HepG2 (cell line): Measurements from ENCODE around the gene CYSRT1. TPM values are rescaled to one million over a fixed set of nuclear protein-coding genes. Genes with fewer than 3 reads are reported as not detected.

Experiments used
- ELK4 ChIP-seq: sonication (generic); formaldehyde crosslinking; IDR thresholded peaks from 2 replicates; pipeline ENCODE4 v1.9.0; 2021; ENCODE audit warnings: missing genetic modification reagents, borderline replicate concordance
- FOXO1 ChIP-seq: sonication (generic); formaldehyde crosslinking; IDR thresholded peaks from 2 replicates; pipeline ENCODE4 v1.4.0; 2020; ENCODE audit warnings: missing genetic modification reagents
- GABPA ChIP-seq, 2 experiments: IDR thresholded peaks; 2 replicates each; pipeline ENCODE4 v1.6.1; 2011 to 2016; ENCODE audit warnings: low read depth in 2 of 2, low read length in 1 of 2, missing biosample characterization in 1 of 2, missing genetic modification characterization in 1 of 2
- MEIS2 ChIP-seq: sonication (generic); formaldehyde crosslinking; IDR thresholded peaks from 2 replicates; pipeline ENCODE4 v1.9.0; 2021; ENCODE audit warnings: mild to moderate bottlenecking, missing genetic modification reagents
- PAF1 ChIP-seq: IDR thresholded peaks from 2 replicates; pipeline ENCODE4 v1.6.1; 2016; ENCODE audit warnings: missing genetic modification reagents, missing compliant biosample characterization
- TBP ChIP-seq: sonication (generic); formaldehyde crosslinking; IDR thresholded peaks from 2 replicates; pipeline ENCODE4 v1.5.0; 2020; ENCODE audit warnings: missing genetic modification reagents
- TP53 ChIP-seq: sonication (generic); formaldehyde crosslinking; conservative IDR thresholded peaks from 2 replicates; pipeline ENCODE4 v1.4.0; 2020; ENCODE audit warnings: missing genetic modification reagents
- TRAFD1 ChIP-seq: sonication (generic); formaldehyde crosslinking; IDR thresholded peaks from 2 replicates; pipeline ENCODE4 v1.5.1; 2020; ENCODE audit warnings: missing genetic modification reagents, mild to moderate bottlenecking, borderline replicate concordance
- ZFP41 ChIP-seq: sonication (generic); formaldehyde crosslinking; IDR thresholded peaks from 2 replicates; pipeline ENCODE4 v1.4.0; 2020; ENCODE audit warnings: mild to moderate bottlenecking, missing genetic modification reagents, borderline replicate concordance
- ZNF567 ChIP-seq: sonication (generic); formaldehyde crosslinking; IDR thresholded peaks from 2 replicates; pipeline ENCODE4 v1.8.1; 2023; ENCODE audit warnings: mild to moderate bottlenecking, missing genetic modification reagents, borderline replicate concordance
- ZSCAN5A ChIP-seq: sonication (generic); formaldehyde crosslinking; IDR thresholded peaks from 2 replicates; pipeline ENCODE4 v1.8.0; 2022; ENCODE audit warnings: mild to moderate bottlenecking, missing genetic modification reagents, borderline replicate concordance
- polyA plus RNA-seq, 8 experiments: library from polyadenylated mRNA; depleted of rRNA in 3 of 8; stranded (reverse) in 7 of 8; unstranded in 1 of 8; fragments of >200 nt; fragmentation: Illumina TruSeq in 4 of 8; extraction: Trizol in 4 of 8; gene quantifications; 2 replicates each; pipeline versions ENCODE4 v1.2.1 to v1.2.3, GENCODE V29; 2011 to 2016; ENCODE audit warnings: low read depth in 4 of 8, missing spikeins in 1 of 8, mixed read lengths in 1 of 8; ENCODE audit not compliant: insufficient read depth in 1 of 8
- total RNA-seq, 5 experiments: library from RNA; depleted of rRNA; stranded (reverse); fragments of >200 nt; fragmentation: Illumina TruSeq; extraction: Trizol; gene quantifications; 2 replicates each; pipeline ENCODE4 v1.2.3, GENCODE V29; 2016; ENCODE audit warnings: low read depth in 1 of 5
- TF ChIP-seq, protein P1 (sequence below): sonication (generic); formaldehyde crosslinking; IDR thresholded peaks from 2 replicates; pipeline ENCODE4 v1.4.0; 2020; ENCODE audit warnings: mild to moderate bottlenecking, missing genetic modification reagents
- TF ChIP-seq, protein P2 (sequence below): sonication (generic); formaldehyde crosslinking; IDR thresholded peaks from 2 replicates; pipeline ENCODE4 v1.4.0; 2020; ENCODE audit warnings: missing genetic modification reagents, borderline replicate concordance

Gene CYSRT1
- total and polyA plus RNA-seq, 2 of the 13 experiments (the other 11 are each of a cell fraction or from before 2014, with no cell fraction given), result 1.5 to 2.1 TPM

DNA sequence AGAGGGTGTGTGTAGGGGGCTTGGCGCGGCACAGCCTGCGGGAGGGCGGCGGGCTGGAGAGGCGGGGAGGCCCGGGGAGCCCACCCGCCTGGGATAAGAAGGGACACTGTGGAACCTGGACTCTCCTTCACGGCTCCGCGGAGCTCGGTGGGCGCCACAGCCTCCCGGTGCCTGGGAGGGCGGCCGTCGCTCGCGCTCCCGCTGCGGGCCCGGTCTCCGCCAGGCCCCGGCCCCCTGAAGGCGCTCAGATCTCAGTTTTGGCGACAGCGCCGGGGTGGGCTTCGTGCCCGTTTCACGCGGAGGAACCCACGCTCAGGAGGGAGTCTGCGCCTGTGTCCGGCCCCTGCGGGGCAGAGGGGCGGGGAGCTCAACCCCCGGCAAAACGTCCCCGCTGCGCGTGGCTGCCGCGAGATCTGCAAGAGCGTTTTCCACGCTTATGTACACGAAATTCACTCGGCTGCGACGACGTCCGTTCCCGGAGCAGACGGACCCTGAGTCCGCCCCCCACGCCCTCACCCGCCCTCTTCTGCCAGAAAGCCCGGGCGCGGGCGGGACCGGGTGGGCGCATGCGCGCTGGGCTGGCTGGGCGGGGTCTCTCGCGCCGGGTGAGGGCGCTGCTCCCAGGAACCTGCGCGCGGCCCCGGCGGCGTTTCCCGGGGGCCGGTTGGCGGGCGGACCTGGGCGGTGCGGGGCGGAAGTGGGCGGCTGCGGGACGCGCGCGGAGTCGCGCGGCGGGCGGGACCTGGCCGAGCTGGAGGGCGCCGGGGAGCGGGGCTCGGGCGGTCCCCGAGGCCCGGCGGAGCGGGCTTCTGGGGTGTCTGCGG lies 29.9 kb downstream of the CYSRT1 start, which contains the start of gene NELFB (continued):
- TF ChIP-seq ELK4 (CRISPR knock-in tag), result no peak
- no peak for TF ChIP-seq TP53 (CRISPR knock-in tag)
- TF ChIP-seq ZNF567, result no peak
- peak; percentile 75; the same call in 1 of the 2 replicates for TF ChIP-seq MEIS2 (CRISPR knock-in tag)
- no peak for TF ChIP-seq TBP (CRISPR knock-in tag)
- TF ChIP-seq, protein P1, sequence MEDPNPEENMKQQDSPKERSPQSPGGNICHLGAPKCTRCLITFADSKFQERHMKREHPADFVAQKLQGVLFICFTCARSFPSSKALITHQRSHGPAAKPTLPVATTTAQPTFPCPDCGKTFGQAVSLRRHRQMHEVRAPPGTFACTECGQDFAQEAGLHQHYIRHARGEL (CRISPR knock-in tag), result no peak
- TF ChIP-seq GABPA (IDR thresholded peaks at IDR 0.05; ENCODE audit: low read depth, low read length), result no peak
- peak; percentile 72 for TF ChIP-seq GABPA (CRISPR knock-in tag; IDR thresholded peaks at IDR 0.05; ENCODE audit: low read depth)
- no peak for TF ChIP-seq ZSCAN5A
- TF ChIP-seq, protein P2, sequence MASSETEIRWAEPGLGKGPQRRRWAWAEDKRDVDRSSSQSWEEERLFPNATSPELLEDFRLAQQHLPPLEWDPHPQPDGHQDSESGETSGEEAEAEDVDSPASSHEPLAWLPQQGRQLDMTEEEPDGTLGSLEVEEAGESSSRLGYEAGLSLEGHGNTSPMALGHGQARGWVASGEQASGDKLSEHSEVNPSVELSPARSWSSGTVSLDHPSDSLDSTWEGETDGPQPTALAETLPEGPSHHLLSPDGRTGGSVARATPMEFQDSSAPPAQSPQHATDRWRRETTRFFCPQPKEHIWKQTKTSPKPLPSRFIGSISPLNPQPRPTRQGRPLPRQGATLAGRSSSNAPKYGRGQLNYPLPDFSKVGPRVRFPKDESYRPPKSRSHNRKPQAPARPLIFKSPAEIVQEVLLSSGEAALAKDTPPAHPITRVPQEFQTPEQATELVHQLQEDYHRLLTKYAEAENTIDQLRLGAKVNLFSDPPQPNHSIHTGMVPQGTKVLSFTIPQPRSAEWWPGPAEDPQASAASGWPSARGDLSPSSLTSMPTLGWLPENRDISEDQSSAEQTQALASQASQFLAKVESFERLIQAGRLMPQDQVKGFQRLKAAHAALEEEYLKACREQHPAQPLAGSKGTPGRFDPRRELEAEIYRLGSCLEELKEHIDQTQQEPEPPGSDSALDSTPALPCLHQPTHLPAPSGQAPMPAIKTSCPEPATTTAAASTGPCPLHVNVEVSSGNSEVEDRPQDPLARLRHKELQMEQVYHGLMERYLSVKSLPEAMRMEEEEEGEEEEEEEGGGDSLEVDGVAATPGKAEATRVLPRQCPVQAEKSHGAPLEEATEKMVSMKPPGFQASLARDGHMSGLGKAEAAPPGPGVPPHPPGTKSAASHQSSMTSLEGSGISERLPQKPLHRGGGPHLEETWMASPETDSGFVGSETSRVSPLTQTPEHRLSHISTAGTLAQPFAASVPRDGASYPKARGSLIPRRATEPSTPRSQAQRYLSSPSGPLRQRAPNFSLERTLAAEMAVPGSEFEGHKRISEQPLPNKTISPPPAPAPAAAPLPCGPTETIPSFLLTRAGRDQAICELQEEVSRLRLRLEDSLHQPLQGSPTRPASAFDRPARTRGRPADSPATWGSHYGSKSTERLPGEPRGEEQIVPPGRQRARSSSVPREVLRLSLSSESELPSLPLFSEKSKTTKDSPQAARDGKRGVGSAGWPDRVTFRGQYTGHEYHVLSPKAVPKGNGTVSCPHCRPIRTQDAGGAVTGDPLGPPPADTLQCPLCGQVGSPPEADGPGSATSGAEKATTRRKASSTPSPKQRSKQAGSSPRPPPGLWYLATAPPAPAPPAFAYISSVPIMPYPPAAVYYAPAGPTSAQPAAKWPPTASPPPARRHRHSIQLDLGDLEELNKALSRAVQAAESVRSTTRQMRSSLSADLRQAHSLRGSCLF (CRISPR knock-in tag), result no peak
- TF ChIP-seq PAF1 (CRISPR knock-in tag), result no peak
- TF ChIP-seq TRAFD1, result no peak
- TF ChIP-seq ZFP41, result no peak
- 0 out of 2 replicates have a peak, but pooled peaks have one; percentile 7 for TF ChIP-seq FOXO1 (CRISPR knock-in tag)
